Epithelial cell of esophagus (primary cell): ENCODE results near the gene SUPT3H.
A peak's percentile ranks its signal among the peaks of the same experiment; 100 is the strongest.

Experiments used
- DNase-seq: peaks from one replicate; pipeline ENCODE4 v3.0.0; 2010; ENCODE audit warnings: low read depth
- H3K4me3 ChIP-seq: 2 replicates; pipeline ENCODE4 v1.5.1; 2011; ENCODE audit warnings: mild to moderate bottlenecking, low read length, control low read depth
- CTCF ChIP-seq: IDR thresholded peaks from 2 replicates; pipeline ENCODE4 v1.5.1; 2011; ENCODE audit warnings: low read depth, mild to moderate bottlenecking, low read length, control low read depth, inconsistent platforms; ENCODE audit not compliant: insufficient read depth; ENCODE audit errors: missing control alignments

The SUPT3H gene

GRCh38 chr6:45136495-45136894 lies 241.2 kb downstream of the SUPT3H start:
- H3K4me3 ChIP-seq: no peak overlapping the region
- no peak for TF ChIP-seq CTCF
- no peak for DNase-seq

- H3K4me3 ChIP-seq: no peak overlapping the region
- TF ChIP-seq CTCF: no peak
- no peak for DNase-seq
Measured at GRCh38 chr6:45132658-45133294, 245.0 kb downstream of the SUPT3H start.

GRCh38 chr6:45132059-45132458 lies 245.7 kb downstream of the SUPT3H start:
- H3K4me3 ChIP-seq: no peak overlapping the region
- no peak for TF ChIP-seq CTCF
- DNase-seq: peak; percentile 13

GRCh38 chr6:45129051-45129450 lies 248.7 kb downstream of the SUPT3H start:
- no peak for DNase-seq
- H3K4me3 ChIP-seq: no peak overlapping the region
- TF ChIP-seq CTCF: no peak

- no peak for TF ChIP-seq CTCF
- H3K4me3 ChIP-seq: no peak overlapping the region
- DNase-seq: no peak
Measured at GRCh38 chr6:45127185-45127584, 250.5 kb downstream of the SUPT3H start.

GRCh38 chr6:45126033-45126432 lies 251.7 kb downstream of the SUPT3H start:
- H3K4me3 ChIP-seq: no peak overlapping the region
- DNase-seq: no peak
- no peak for TF ChIP-seq CTCF

GRCh38 chr6:45123023-45123422 lies 254.7 kb downstream of the SUPT3H start:
- no peak for DNase-seq
- no peak overlapping the region for H3K4me3 ChIP-seq
- no peak for TF ChIP-seq CTCF
